K562 (cell line): ENCODE data around the gene ERCC1. TPM values are rescaled to one million over a fixed set of nuclear protein-coding genes. Genes with fewer than 3 reads are reported as not detected.

ENCODE experiments used
- ATAC-seq: fragments of 200-7000 bp; cut with Tn5 transposase; 3 replicates; pipeline ENCODE4 v1.9.1; 2020; ENCODE audit warnings: moderate library complexity
- BruUV-seq: library from RNA; stranded (reverse); fragments of 400-500 nt; replicated peaks from 2 replicates; lab custom pipeline; 2021; lab: Mats Ljungman, UMichigan
- CTCF ChIA-PET: fragments of 300-600 bp; formaldehyde crosslinking; extraction: SDS; loops from one replicate; lab custom pipeline; 2021; ENCODE audit warnings: low intra/inter-chr PET ratio; lab: Yijun Ruan, JAX
- POLR2A ChIA-PET: fragments of 300-600, 350-650 bp; sonication (Branson Sonifier 250); formaldehyde crosslinking; extraction: SDS; loops from one replicate; lab custom pipeline; 2021; ENCODE audit warnings: antibody characterized with exemption, inconsistent platforms; lab: Yijun Ruan, JAX
- DNase-seq, 4 experiments: peaks; one replicate each; pipeline versions ENCODE4 v3.0.0 to v3.0.0-alpha.2; 2011 to 2018; ENCODE audit warnings: low spot score in 3 of 4, mixed read lengths in 3 of 4; ENCODE audit errors: extremely low read depth in 1 of 4
- FAIRE-seq: peaks from 2 replicates; lab custom pipeline; 2011; peaks lifted over from hg19 to GRCh38; lab: Jason Lieb, UNC
- H2AFZ ChIP-seq: 2 replicates; pipeline ENCODE4 v1.6.0; 2011; ENCODE audit warnings: low read depth, low read length, control low read depth, inconsistent platforms
- H3K27ac ChIP-seq: fragments of 200-600 bp; 3 replicates; pipeline ENCODE4 v1.8.0; 2011; ENCODE audit warnings: low read depth, mild to moderate bottlenecking, control low read depth, inconsistent platforms, low read length, moderate library complexity, mixed read lengths; ENCODE audit errors: extremely low read depth
- H3K27me3 ChIP-seq, 2 experiments: fragments of 300-600 bp in 1 of 2; 2 replicates in 1 of 2; 3 replicates in 1 of 2; pipeline versions ENCODE4 v1.6.0 to v1.8.0; 2011; ENCODE audit warnings: inconsistent platforms in 2 of 2, low read length in 2 of 2, mild to moderate bottlenecking in 1 of 2, mixed read lengths in 1 of 2, moderate library complexity in 1 of 2; ENCODE audit not compliant: control insufficient read depth in 2 of 2, insufficient read depth in 2 of 2
- H3K36me3 ChIP-seq: fragments of 300-600 bp; 3 replicates; pipeline ENCODE4 v1.8.0; 2011; ENCODE audit warnings: mild to moderate bottlenecking, low read length, inconsistent platforms; ENCODE audit not compliant: control insufficient read depth, insufficient read depth
- H3K4me1 ChIP-seq, 2 experiments: fragments of 200-600 bp in 1 of 2; replicated peaks in 1 of 2; 2 replicates in 1 of 2; 3 replicates in 1 of 2; pipeline versions ENCODE4 v1.5.1 to v1.8.0; 2011; ENCODE audit warnings: inconsistent platforms in 2 of 2, low read length in 2 of 2, mild to moderate bottlenecking in 1 of 2, mixed read lengths in 1 of 2, moderate library complexity in 1 of 2; ENCODE audit not compliant: control insufficient read depth in 2 of 2, insufficient read depth in 2 of 2
- H3K4me2 ChIP-seq: 2 replicates; pipeline ENCODE4 v1.6.1; 2011; ENCODE audit warnings: low read length, control low read depth, inconsistent platforms, mixed read lengths; ENCODE audit not compliant: insufficient read depth
- H3K4me3 ChIP-seq: fragments of 200-600 bp; sonication (generic), shearing (Covaris generic); 2 replicates; pipeline ENCODE4 v1.5.1; 2016; ENCODE audit warnings: control low read depth, inconsistent platforms
- H3K79me2 ChIP-seq: fragments of 200-600 bp; 3 replicates; pipeline ENCODE4 v1.8.0; 2011; ENCODE audit warnings: low read length, inconsistent platforms; ENCODE audit not compliant: control insufficient read depth, insufficient read depth
- H3K9ac ChIP-seq, 2 experiments: 2 replicates each; pipeline versions ENCODE4 v1.6.0 to v1.6.1; 2011; ENCODE audit warnings: low read depth in 2 of 2, low read length in 2 of 2, control low read depth in 1 of 2, inconsistent platforms in 1 of 2, mild to moderate bottlenecking in 1 of 2, mixed read lengths in 1 of 2; ENCODE audit not compliant: insufficient read depth in 1 of 2
- H3K9me1 ChIP-seq: one replicate; pipeline ENCODE4 v1.6.0; 2011; ENCODE audit warnings: inconsistent platforms, mild to moderate bottlenecking, low read length, moderate library complexity; ENCODE audit not compliant: control insufficient read depth, insufficient read depth
- H3K9me3 ChIP-seq: replicated peaks from 2 replicates; pipeline ENCODE4 v1.5.1; 2011; ENCODE audit warnings: low read depth, low read length, inconsistent platforms; ENCODE audit not compliant: control insufficient read depth, insufficient read depth
- H4K20me1 ChIP-seq: replicated peaks from 2 replicates; pipeline ENCODE4 v1.6.1; 2011; ENCODE audit warnings: low read length, inconsistent platforms, mixed read lengths; ENCODE audit not compliant: control insufficient read depth, insufficient read depth
- ARID4B ChIP-seq: sonication (generic); formaldehyde crosslinking; IDR thresholded peaks from 2 replicates; pipeline ENCODE4 v1.8.0; 2022; ENCODE audit warnings: mild to moderate bottlenecking, missing genetic modification reagents
- CHD2 ChIP-seq: IDR thresholded peaks from 2 replicates; pipeline ENCODE4 v1.6.1; 2011; ENCODE audit warnings: low read depth, low read length
- E2F1 ChIP-seq: sonication (generic); formaldehyde crosslinking; IDR thresholded peaks from 2 replicates; pipeline ENCODE4 v1.8.1; 2023; ENCODE audit warnings: mild to moderate bottlenecking, missing genetic modification reagents, moderate library complexity
- MYBL2 ChIP-seq, 2 experiments: fragments of 450-650 bp in 1 of 2; sonication (generic) in 1 of 2; formaldehyde crosslinking in 1 of 2; IDR thresholded peaks; 2 replicates each; pipeline versions ENCODE4 v1.6.1 to v1.8.1; 2017 to 2022; ENCODE audit warnings: borderline replicate concordance in 1 of 2, inconsistent platforms in 1 of 2, low read depth in 1 of 2, mild to moderate bottlenecking in 1 of 2, missing genetic modification reagents in 1 of 2, moderate library complexity in 1 of 2
- POU5F1 ChIP-seq: fragments of 150-350 bp; IDR thresholded peaks from 2 replicates; pipeline ENCODE4 v1.6.1; 2014; ENCODE audit warnings: borderline replicate concordance, low read length, low read depth, mild to moderate bottlenecking; ENCODE audit not compliant: partially characterized antibody
- SAP30 ChIP-seq: fragments of 200-600 bp; sonication (generic); IDR thresholded peaks from 2 replicates; pipeline ENCODE4 v1.6.1; 2012; ENCODE audit warnings: borderline replicate concordance, low read depth, mild to moderate bottlenecking, moderate library complexity, low read length, control low read depth, inconsistent platforms; ENCODE audit not compliant: insufficient read depth, poor library complexity, severe bottlenecking
- SMARCA4 ChIP-seq: fragments of 450-650 bp; IDR thresholded peaks from 2 replicates; pipeline ENCODE4 v1.6.1; 2016
- THAP12 ChIP-seq: fragments of 250-450 bp; sonication (Bioruptor Pico); IDR thresholded peaks from 2 replicates; pipeline ENCODE4 v1.9.0; 2021; ENCODE audit warnings: mild to moderate bottlenecking, inconsistent platforms
- ZEB2 ChIP-seq: fragments of 450-650 bp; IDR thresholded peaks from 2 replicates; pipeline ENCODE4 v1.6.1; 2016
- ZNF395 ChIP-seq: fragments of 200-800 bp; sonication (Bioruptor generic); IDR thresholded peaks from 2 replicates; pipeline ENCODE4 v1.6.1; 2017; ENCODE audit warnings: missing genetic modification characterization, missing compliant biosample characterization
- WGBS: fragments of 100-300 bp; shearing (Covaris generic); methylation state at CpG from one replicate; pipeline ENCODE4 v1.1.6; 2016; ENCODE audit warnings: low coverage, mixed read lengths; ENCODE audit not compliant: insufficient coverage; ENCODE audit errors: missing lambda C conversion rate; 5-methylcytosine and 5-hydroxymethylcytosine counted together
- in situ Hi-C: fragments of 300-500 bp; cut with MboI; formaldehyde crosslinking; loops from 4 replicates; pipeline ENCODE4 v1.15.0; 2018; ENCODE audit warnings: inconsistent platforms, mixed read lengths
- intact Hi-C: fragments of 100-400 bp; cut with micrococcal nuclease; formaldehyde crosslinking; loops from 2 replicates; pipeline ENCODE4 v1.14.2; 2022
- polyA plus RNA-seq, 8 experiments: library from polyadenylated mRNA; depleted of rRNA in 4 of 8; stranded (reverse) in 5 of 8; unstranded in 3 of 8; fragments of >200 nt; fragmentation: Nextera tagmentation in 2 of 8; fragmentation: Illumina TruSeq in 1 of 8; extraction: Ambion mirVana in 2 of 8; extraction: Trizol in 1 of 8; gene quantifications; 2 replicates each; pipeline versions ENCODE4 v1.2.1 to v1.2.3, GENCODE V29; 2011 to 2014; ENCODE audit warnings: inconsistent platforms in 1 of 8, missing spikeins in 1 of 8
- total RNA-seq, 7 experiments: library from RNA; depleted of rRNA in 6 of 7; stranded (reverse); fragments of >200 nt in 6 of 7; fragmentation: Illumina TruSeq in 2 of 7; extraction: Trizol in 2 of 7; gene quantifications; 2 replicates each; pipeline versions ENCODE4 v1.2.1 to v1.2.3, GENCODE V29; 2011 to 2021; ENCODE audit warnings: low replicate concordance in 1 of 7

The ERCC1 gene
- total and polyA plus RNA-seq, 9 of the 15 experiments (the other 6 are each of a cell fraction or from before 2014, with no cell fraction given): 9.3 to 92.6 (median 60.0) TPM

GRCh38 chr19:45467456-45468158 lies 43.9 kb upstream of the ERCC1 start, which contains the start of gene FOSB:
Gene FOSB (plus strand): TSS chr19:45467996. CDS start chr19:45468587, 591 bp downstream.
- Histone ChIP-seq H3K4me3 (peak within 1 kb of the TSS; percentile 88), H3K9me1 (no peaks in the 10 kb centered on the region), H3K27ac (peak within 1 kb of the TSS; percentile 88), H3K4me2 (peak within 1 kb of the TSS; percentile 99), H3K36me3 (no peaks in the 10 kb centered on the region), H3K4me1 (peaks cover 16 to 48% of the 10 kb centered on the region in 2 experiments; a peak in 4 of 5 replicates), H3K9ac (peak within 1 kb of the TSS; percentile 87 to 97), H3K27me3 (no peaks in the 10 kb centered on the region), H3K9me3 (no peaks in the 10 kb centered on the region), H4K20me1 (no peaks in the 10 kb centered on the region), H2AFZ (peak within 1 kb of the TSS; percentile 98), H3K79me2 (no peaks in the 10 kb centered on the region)
- under 1% methylated on average over 51 of the region's 56 CpGs for WGBS
- peak; percentile 23 for ATAC-seq
- DNase-seq: peak; percentile 92 to 97 (median 94)
- no TSS peak for BruUV-seq
- peak; percentile 88 for FAIRE-seq
- ChIA-PET CTCF (interaction anchor here (2.8 kb wide), 1 partner anchor 29 kb away, joined by 11 read pairs; no protein-coding TSS in a partner anchor), POLR2A (interaction anchor here (0.6 to 4.1 kb wide), 15 partner anchors 10 to 1761 kb away, joined by 3 to 51 read pairs (median 4); partner anchors contain the start of gene ERCC1)
- in situ Hi-C loops: no loop called here
- intact Hi-C loops: no loop called here
- TF ChIP-seq SMARCA4 (no peak), E2F1 (peak; percentile 90), MYBL2 (IDR thresholded peaks at IDR 0.05; ENCODE audit: low read depth) (no peak), MYBL2 (CRISPR knock-in tag; IDR thresholded peaks at IDR 0.05; ENCODE audit: borderline replicate concordance) (no peak), SAP30 (peak; percentile 93), ZNF395 (0 out of 2 replicates have a peak, but pooled peaks have one; percentile 11), CHD2 (0 out of 2 replicates have a peak, but pooled peaks have one; percentile 5), POU5F1 (no peak), ZEB2 (peak; percentile 66), THAP12 (CRISPR knock-in tag) (peak; percentile 48; the same call in 1 of the 2 replicates), ARID4B (CRISPR knock-in tag) (peak; percentile 93)
